Astrocyte (in vitro differentiated cells and primary cell): ENCODE results near the gene ZNF469.

Experiments used
- EZH2 ChIP-seq: IDR thresholded peaks from 2 replicates; pipeline ENCODE4 v1.6.1; 2012; ENCODE audit warnings: mild to moderate bottlenecking, low read length, inconsistent platforms; ENCODE audit not compliant: insufficient read depth
- TF ChIP-seq, protein P1 (sequence below): IDR thresholded peaks from 2 replicates; pipeline ENCODE4 v1.5.1; 2011; ENCODE audit warnings: low read depth, mild to moderate bottlenecking, inconsistent platforms, low read length, moderate library complexity; ENCODE audit not compliant: insufficient read depth

- TF ChIP-seq, protein P1, sequence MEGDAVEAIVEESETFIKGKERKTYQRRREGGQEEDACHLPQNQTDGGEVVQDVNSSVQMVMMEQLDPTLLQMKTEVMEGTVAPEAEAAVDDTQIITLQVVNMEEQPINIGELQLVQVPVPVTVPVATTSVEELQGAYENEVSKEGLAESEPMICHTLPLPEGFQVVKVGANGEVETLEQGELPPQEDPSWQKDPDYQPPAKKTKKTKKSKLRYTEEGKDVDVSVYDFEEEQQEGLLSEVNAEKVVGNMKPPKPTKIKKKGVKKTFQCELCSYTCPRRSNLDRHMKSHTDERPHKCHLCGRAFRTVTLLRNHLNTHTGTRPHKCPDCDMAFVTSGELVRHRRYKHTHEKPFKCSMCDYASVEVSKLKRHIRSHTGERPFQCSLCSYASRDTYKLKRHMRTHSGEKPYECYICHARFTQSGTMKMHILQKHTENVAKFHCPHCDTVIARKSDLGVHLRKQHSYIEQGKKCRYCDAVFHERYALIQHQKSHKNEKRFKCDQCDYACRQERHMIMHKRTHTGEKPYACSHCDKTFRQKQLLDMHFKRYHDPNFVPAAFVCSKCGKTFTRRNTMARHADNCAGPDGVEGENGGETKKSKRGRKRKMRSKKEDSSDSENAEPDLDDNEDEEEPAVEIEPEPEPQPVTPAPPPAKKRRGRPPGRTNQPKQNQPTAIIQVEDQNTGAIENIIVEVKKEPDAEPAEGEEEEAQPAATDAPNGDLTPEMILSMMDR = no peak
- TF ChIP-seq EZH2 = no peak
Observed at GRCh38 chr16:88348377-88349152, 34.2 kb upstream of the ZNF469 start.
